GM06990 (cell line): ENCODE data around the gene ENOPH1.

Experiments used
- DNase-seq: peaks from one replicate; pipeline ENCODE4 v3.0.0-alpha.2; 2011; ENCODE audit not compliant: insufficient read length; ENCODE audit errors: extremely low read depth
- H3K27me3 ChIP-seq: replicated peaks from 2 replicates; pipeline ENCODE4 v1.6.0; 2011; ENCODE audit warnings: low read length; ENCODE audit not compliant: control insufficient read depth, insufficient read depth
- H3K36me3 ChIP-seq: 2 replicates; pipeline ENCODE4 v1.5.1; 2011; ENCODE audit warnings: low read length; ENCODE audit not compliant: control insufficient read depth, insufficient read depth
- H3K4me3 ChIP-seq: replicated peaks from 2 replicates; pipeline ENCODE4 v1.5.1; 2011; ENCODE audit warnings: low read depth, mild to moderate bottlenecking, control low read depth, low read length
- TF ChIP-seq, protein P1 (sequence below): IDR thresholded peaks from 2 replicates; pipeline ENCODE4 v1.5.1; 2011; ENCODE audit warnings: low read length, control low read depth, mild to moderate bottlenecking, inconsistent platforms; ENCODE audit not compliant: insufficient read depth, poor library complexity, severe bottlenecking

The ENOPH1 gene

DNA sequence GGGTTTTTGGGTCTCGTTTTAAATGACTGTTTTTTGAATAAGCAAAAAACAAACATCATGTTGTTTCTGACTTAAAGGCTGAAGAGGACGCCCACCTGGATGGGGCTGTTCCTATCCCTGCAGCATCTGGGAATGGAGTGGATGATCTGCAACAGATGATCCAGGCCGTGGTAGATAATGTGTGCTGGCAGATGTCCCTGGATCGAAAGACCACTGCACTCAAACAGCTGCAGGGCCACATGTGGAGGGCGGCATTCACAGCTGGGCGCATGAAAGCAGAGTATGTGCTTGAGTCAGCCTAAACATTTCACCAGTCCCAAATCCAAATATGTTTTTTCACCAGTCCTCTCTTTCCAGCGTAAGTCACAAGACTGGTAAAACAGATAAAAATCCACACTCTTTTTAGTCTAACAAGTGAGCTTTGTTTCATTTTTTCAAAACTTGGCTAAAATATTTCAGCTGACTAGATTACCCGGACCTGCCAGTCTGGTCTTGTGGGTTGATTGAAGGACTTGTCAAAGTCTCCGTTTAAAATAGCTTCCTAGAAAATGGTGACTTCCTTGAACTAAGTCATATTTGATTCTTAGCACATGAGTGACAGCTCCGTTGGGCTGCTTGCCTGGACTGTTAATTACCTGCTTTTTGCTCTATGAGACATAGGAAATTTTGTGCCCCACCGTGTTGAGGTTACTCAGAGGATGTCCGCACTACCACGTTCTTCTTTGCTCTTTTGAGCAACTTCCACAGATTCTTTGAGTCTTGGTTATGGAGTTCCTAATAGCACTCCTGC lies 20.8 kb downstream of the ENOPH1 start:
- DNase-seq, result no peak
- TF ChIP-seq, protein P1, sequence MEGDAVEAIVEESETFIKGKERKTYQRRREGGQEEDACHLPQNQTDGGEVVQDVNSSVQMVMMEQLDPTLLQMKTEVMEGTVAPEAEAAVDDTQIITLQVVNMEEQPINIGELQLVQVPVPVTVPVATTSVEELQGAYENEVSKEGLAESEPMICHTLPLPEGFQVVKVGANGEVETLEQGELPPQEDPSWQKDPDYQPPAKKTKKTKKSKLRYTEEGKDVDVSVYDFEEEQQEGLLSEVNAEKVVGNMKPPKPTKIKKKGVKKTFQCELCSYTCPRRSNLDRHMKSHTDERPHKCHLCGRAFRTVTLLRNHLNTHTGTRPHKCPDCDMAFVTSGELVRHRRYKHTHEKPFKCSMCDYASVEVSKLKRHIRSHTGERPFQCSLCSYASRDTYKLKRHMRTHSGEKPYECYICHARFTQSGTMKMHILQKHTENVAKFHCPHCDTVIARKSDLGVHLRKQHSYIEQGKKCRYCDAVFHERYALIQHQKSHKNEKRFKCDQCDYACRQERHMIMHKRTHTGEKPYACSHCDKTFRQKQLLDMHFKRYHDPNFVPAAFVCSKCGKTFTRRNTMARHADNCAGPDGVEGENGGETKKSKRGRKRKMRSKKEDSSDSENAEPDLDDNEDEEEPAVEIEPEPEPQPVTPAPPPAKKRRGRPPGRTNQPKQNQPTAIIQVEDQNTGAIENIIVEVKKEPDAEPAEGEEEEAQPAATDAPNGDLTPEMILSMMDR, result no peak
- Histone ChIP-seq H3K36me3 (peaks cover 4% of the 10 kb centered on the region), H3K27me3 (no peaks in the 10 kb centered on the region), H3K4me3 (no peak overlapping the region)

DNA sequence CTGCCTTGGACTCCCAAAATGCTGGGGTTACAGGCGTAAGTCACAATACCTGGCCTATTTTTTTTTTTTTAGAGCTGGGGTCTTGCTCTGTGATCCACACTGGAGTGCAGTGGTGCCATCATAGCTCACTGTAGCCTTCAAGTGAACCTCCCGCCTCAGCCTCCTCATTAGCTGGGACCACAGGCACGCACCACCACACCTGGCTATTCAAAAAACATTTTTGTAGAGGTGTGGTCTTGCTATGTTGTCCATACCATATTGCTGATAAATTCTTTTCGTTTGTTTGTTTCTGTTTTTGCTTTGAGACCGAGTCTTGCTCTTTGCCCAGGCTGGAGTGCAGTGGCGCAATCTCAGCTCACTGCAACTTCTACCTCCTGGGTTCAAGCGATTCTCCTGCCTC lies 21.6 kb downstream of the ENOPH1 start:
- H3K4me3 ChIP-seq, result no peak overlapping the region
- TF ChIP-seq, protein P1, result no peak
- no peaks in the 10 kb centered on the region for H3K27me3 ChIP-seq
- peaks cover 4% of the 10 kb centered on the region for H3K36me3 ChIP-seq
- DNase-seq, result no peak

DNA sequence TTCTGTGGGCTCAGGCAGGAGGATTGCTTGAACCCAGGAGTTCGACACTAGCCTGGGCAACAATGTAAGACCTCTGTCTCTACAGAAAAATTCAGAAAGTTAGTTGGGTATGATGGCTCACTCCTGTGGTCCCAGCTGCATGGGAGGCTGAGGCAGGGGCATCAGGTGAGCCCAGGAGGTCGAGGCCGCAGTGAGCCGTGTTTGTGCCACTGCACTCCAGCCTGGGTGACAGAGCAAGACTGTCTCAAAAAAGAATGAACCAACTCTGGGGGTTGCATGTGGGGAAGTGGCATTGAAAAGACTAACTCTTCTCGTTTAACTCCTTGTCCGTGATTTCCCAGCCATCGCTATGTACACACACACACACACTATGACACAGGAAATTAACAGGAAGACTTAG lies 26.9 kb downstream of the ENOPH1 start:
- H3K4me3 ChIP-seq, result no peak overlapping the region
- no peaks in the 10 kb centered on the region for H3K27me3 ChIP-seq
- H3K36me3 ChIP-seq, result peaks cover 5% of the 10 kb centered on the region
- no peak for DNase-seq
- TF ChIP-seq, protein P1, result no peak

DNA sequence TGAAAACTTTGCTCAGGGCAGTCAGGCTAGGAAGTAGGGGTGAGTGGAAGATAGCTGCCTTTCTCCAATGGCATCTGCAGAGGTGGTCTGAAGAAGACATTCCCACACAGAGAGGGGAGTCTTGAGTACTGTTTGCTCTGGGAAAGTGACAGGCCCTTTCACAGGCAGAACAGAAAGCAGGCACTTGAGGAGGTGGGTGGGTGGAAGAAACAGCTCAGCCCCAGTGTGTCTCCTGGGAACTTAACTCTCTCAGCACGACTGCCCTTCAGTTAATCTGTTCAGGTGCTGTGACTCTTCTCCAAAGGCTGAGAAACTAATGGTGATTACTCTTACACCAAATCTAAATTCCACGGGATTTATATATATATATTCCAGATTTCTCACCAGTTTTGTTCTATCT lies 28.3 kb downstream of the ENOPH1 start:
- TF ChIP-seq, protein P1, result no peak
- no peaks in the 10 kb centered on the region for H3K27me3 ChIP-seq
- no peak for DNase-seq
- no peak overlapping the region for H3K4me3 ChIP-seq
- H3K36me3 ChIP-seq, result peaks cover 9% of the 10 kb centered on the region

DNA sequence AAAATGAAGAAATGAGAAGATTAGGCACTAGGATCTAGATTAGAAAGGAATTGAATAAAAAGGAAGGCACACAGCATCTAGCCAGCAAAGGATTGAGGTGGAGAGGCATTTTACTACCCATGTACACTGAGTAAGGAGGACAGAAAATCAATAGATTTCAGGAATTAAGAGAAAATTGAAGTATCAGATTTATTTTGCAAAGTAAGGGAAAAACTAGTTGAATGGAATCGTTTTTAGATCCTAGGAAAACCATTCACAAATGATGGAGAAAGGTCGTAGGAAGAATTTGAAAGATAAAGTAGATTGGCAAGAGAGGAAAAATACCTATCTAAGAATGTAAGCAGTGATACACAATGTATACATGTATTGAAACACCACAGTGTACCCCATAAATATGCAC lies 31.3 kb downstream of the ENOPH1 start:
- DNase-seq, result no peak
- Histone ChIP-seq H3K36me3 (peaks cover 9% of the 10 kb centered on the region), H3K27me3 (no peaks in the 10 kb centered on the region), H3K4me3 (no peak overlapping the region)
- TF ChIP-seq, protein P1, result no peak
